Caki2 (cell line): ENCODE measurements around the gene FLT4. TPM values are rescaled to one million over a fixed set of nuclear protein-coding genes. Genes with fewer than 3 reads are reported as not detected.

ENCODE experiments used
- DNase-seq: peaks from one replicate; pipeline ENCODE4 v3.0.0-alpha.2; 2015; ENCODE audit warnings: low read depth
- in situ Hi-C: cut with HindIII; loops from 2 replicates; pipeline ENCODE4 v1.10.0; 2016; ENCODE audit warnings: low sequenced_read_pairs, low pct_unique_long_range_greater_than_20kb, mixed read lengths
- total RNA-seq: library from RNA; depleted of rRNA; stranded (reverse); fragments of >200 nt; shearing (Covaris generic); gene quantifications from 2 replicates; pipeline ENCODE4 v1.2.3, GENCODE V29; 2014; ENCODE audit warnings: low replicate concordance

FLT4 gene
- total RNA-seq, 1 experiment from 2014 or later: 2.3 TPM

- in situ Hi-C loops: no loop called here
- no peak for DNase-seq
These were observed 28.1 kb downstream of the FLT4 start for GRCh38 chr5:180621311-180621710.

- in situ Hi-C loops: no loop called here
- no peak for DNase-seq
These were observed 29.4 kb downstream of the FLT4 start for GRCh38 chr5:180620014-180620413.

GRCh38 chr5:180619563-180619915, 29.9 kb downstream of the FLT4 start:
- no peak for DNase-seq
- in situ Hi-C loops: no loop called here

GRCh38 chr5:180618829-180619562, 30.4 kb downstream of the FLT4 start:
- in situ Hi-C loops: no loop called here
- no peak for DNase-seq

- DNase-seq: no peak
- in situ Hi-C loops: no loop called here
These were observed 30.9 kb downstream of the FLT4 start for GRCh38 chr5:180618487-180618828.

- DNase-seq: no peak
- in situ Hi-C loops: no loop called here
These were observed 35.6 kb downstream of the FLT4 start for GRCh38 chr5:180613814-180614188.

GRCh38 chr5:180613188-180613813, 36.1 kb downstream of the FLT4 start:
- DNase-seq: no peak
- in situ Hi-C loops: no loop called here

- no peak for DNase-seq
- in situ Hi-C loops: no loop called here
These were observed 36.7 kb downstream of the FLT4 start for GRCh38 chr5:180612683-180613082.

- in situ Hi-C loops: no loop called here
- DNase-seq: no peak
These were observed 38.1 kb downstream of the FLT4 start for GRCh38 chr5:180611140-180611850.

- in situ Hi-C loops: no loop called here
These were observed 39.4 kb downstream of the FLT4 start for GRCh38 chr5:180609817-180610550.

GRCh38 chr5:180609386-180609785, 40.0 kb downstream of the FLT4 start:
- no peak for DNase-seq
- in situ Hi-C loops: no loop called here

More at GRCh38 chr5:180609817-180610550, 39.4 kb downstream of the FLT4 start:
- DNase-seq: no peak

GRCh38 chr5:180608572-180609310, 40.7 kb downstream of the FLT4 start:
- in situ Hi-C loops: no loop called here

GRCh38 chr5:180607861-180608571, 41.4 kb downstream of the FLT4 start:
- in situ Hi-C loops: no loop called here
- DNase-seq: peak; percentile 30

More at GRCh38 chr5:180608572-180609310, 40.7 kb downstream of the FLT4 start:
- DNase-seq: no peak

- no peak for DNase-seq
- in situ Hi-C loops: no loop called here
These were observed 43.1 kb downstream of the FLT4 start for GRCh38 chr5:180606215-180606785.

GRCh38 chr5:180605554-180606214, 43.7 kb downstream of the FLT4 start:
- in situ Hi-C loops: no loop called here
- DNase-seq: no peak

GRCh38 chr5:180604271-180604670, 45.1 kb downstream of the FLT4 start:
- in situ Hi-C loops: no loop called here
- no peak for DNase-seq

GRCh38 chr5:180603076-180603594, 46.3 kb downstream of the FLT4 start:
- in situ Hi-C loops: no loop called here

More at GRCh38 chr5:180603076-180603594, 46.3 kb downstream of the FLT4 start:
- DNase-seq: no peak
